Stimulated activated CD8-positive, alpha-beta memory T cell treated with anti-CD3 and anti-CD28 coated beads, Interleukin-4, amount 100 ng/mL, for 48 hours (primary cell): Measurements from ENCODE around the gene OCIAD2.
"Not testable (repeated sequence)": the region's sequence is repeated elsewhere in the genome, so short reads cannot be mapped to it uniquely, and the experiment has no call there.

Experiments
- DNase-seq: peaks from one replicate; pipeline ENCODE4 v3.0.0-alpha.2; 2020

OCIAD2 gene

GRCh38 chr4:48851651-48852050 is 54.9 kb downstream of the OCIAD2 start:
- no peak for DNase-seq

- not testable (repeated sequence) for DNase-seq
These were observed 57.8 kb downstream of the OCIAD2 start for GRCh38 chr4:48848799-48849198.

DNA sequence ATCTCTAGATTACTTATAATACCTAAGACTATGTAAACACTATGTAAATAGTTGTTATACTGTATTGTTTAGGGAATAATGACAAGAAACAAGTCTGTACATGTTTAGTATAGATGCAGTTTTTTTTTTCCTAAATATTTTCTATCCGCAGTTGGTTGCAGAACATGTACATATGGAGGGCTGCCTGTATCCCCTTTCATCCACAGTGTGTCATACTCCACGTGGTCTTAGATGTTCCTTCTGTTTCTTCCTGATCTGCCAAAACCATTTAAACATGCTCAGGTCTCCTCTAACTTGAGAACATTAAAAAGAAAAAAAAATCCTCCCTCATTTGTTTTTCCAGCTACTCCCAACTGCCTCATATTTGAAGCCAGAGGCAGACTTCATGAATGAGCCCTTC is 61.7 kb downstream of the OCIAD2 start:
- no peak for DNase-seq

GRCh38 chr4:48841045-48841827 is 65.3 kb downstream of the OCIAD2 start:
- no peak for DNase-seq

DNA sequence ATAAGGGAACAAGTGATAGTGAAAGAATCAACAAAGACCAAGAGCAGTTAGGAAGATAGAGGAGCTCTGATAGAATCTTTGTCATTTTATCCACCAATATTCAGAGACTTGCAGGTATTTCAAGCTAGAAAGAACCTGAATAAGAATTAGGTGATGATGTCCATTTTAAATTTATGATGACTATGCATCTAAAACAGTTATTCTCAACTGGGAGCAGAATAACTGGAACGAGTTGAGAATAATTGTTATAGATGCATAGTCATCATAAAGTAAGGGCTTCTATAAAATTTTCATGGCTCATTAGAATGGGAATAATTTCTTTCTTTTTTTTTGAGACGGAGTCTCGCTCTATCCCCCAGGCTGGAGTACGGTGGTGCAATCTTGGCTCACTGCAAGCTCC is 69.9 kb downstream of the OCIAD2 start:
- DNase-seq = no peak
